GM23338 (cell line): ENCODE results near the gene SLC6A12. TPM values are rescaled to one million over a fixed set of nuclear protein-coding genes. Genes with fewer than 3 reads are reported as not detected.

ENCODE experiments used
- ATAC-seq: fragments of 200-7000 bp; cut with Tn5 transposase; 3 replicates; pipeline ENCODE4 v1.9.1; 2020
- DNase-seq: peaks from one replicate; pipeline ENCODE4 v3.0.0-alpha.2; 2015; ENCODE audit warnings: low spot score
- H2AFZ ChIP-seq: fragments of 200-600 bp; sonication (generic); 2 replicates; pipeline ENCODE4 v1.8.0; 2016; ENCODE audit warnings: antibody characterized with exemption, mild to moderate bottlenecking, moderate library complexity
- H3F3A ChIP-seq: fragments of 200-600 bp; sonication (generic); replicated peaks from 2 replicates; pipeline ENCODE4 v1.8.0; 2017; ENCODE audit warnings: antibody characterized with exemption, mixed run types, low read depth
- H3K27ac ChIP-seq: fragments of 200-600 bp; sonication (generic); 2 replicates; pipeline ENCODE4 v1.6.1; 2016; ENCODE audit warnings: low read depth
- H3K27me3 ChIP-seq: fragments of 200-600 bp; sonication (generic); 2 replicates; pipeline ENCODE4 v1.8.0; 2016; ENCODE audit warnings: mild to moderate bottlenecking, mixed run types, moderate library complexity; ENCODE audit not compliant: insufficient read depth
- H3K36me3 ChIP-seq: fragments of 200-600 bp; sonication (generic); 2 replicates; pipeline ENCODE4 v1.8.0; 2016; ENCODE audit warnings: mild to moderate bottlenecking; ENCODE audit not compliant: insufficient read depth
- H3K4me1 ChIP-seq: fragments of 200-600 bp; sonication (generic); 2 replicates; pipeline ENCODE4 v1.8.0; 2016; ENCODE audit warnings: mild to moderate bottlenecking, moderate library complexity; ENCODE audit not compliant: insufficient read depth
- H3K4me2 ChIP-seq: fragments of 200-600 bp; sonication (generic); 2 replicates; pipeline ENCODE4 v1.7.1; 2017; ENCODE audit warnings: mixed run types
- H3K4me3 ChIP-seq: fragments of 200-600 bp; sonication (generic); 2 replicates; pipeline ENCODE4 v1.6.1; 2016; ENCODE audit warnings: mixed run types
- H3K79me2 ChIP-seq: fragments of 200-600 bp; sonication (generic); replicated peaks from 2 replicates; pipeline ENCODE4 v1.8.0; 2017; ENCODE audit warnings: mild to moderate bottlenecking; ENCODE audit not compliant: insufficient read depth
- H3K9me2 ChIP-seq: fragments of 200-600 bp; sonication (generic); 2 replicates; pipeline ENCODE4 v1.8.0; 2017; ENCODE audit not compliant: insufficient read depth
- H4K20me1 ChIP-seq: fragments of 200-600 bp; sonication (generic); replicated peaks from 2 replicates; pipeline ENCODE4 v1.8.0; 2017; ENCODE audit warnings: mild to moderate bottlenecking; ENCODE audit not compliant: insufficient read depth
- H3K27ac Mint-ChIP-seq: 2 replicates; pipeline ENCODE4 v1.8.0; 2020; ENCODE audit warnings: inconsistent platforms, mild to moderate bottlenecking, moderate library complexity, mixed read lengths
- H3K27me3 Mint-ChIP-seq: 3 replicates; pipeline ENCODE4 v1.8.0; 2022; ENCODE audit warnings: low read depth, mild to moderate bottlenecking, moderate library complexity, mixed read lengths, inconsistent platforms; ENCODE audit not compliant: insufficient read depth, poor library complexity
- H3K36me3 Mint-ChIP-seq: 3 replicates; pipeline ENCODE4 v1.8.0; 2021; ENCODE audit warnings: low read depth, mild to moderate bottlenecking, inconsistent platforms, moderate library complexity, mixed read lengths
- H3K4me1 Mint-ChIP-seq: 3 replicates; pipeline ENCODE4 v1.8.0; 2020; ENCODE audit warnings: mild to moderate bottlenecking, inconsistent platforms, mixed read lengths
- H3K4me3 Mint-ChIP-seq: 3 replicates; pipeline ENCODE4 v1.8.0; 2021; ENCODE audit warnings: moderate library complexity, mild to moderate bottlenecking, inconsistent platforms, mixed read lengths
- H3K9me3 Mint-ChIP-seq: 3 replicates; pipeline ENCODE4 v1.8.0; 2020; ENCODE audit warnings: moderate library complexity, mild to moderate bottlenecking, inconsistent platforms, mixed read lengths
- CREB1 ChIP-seq: fragments of 250-450 bp; sonication (Bioruptor Pico); IDR thresholded peaks from 2 replicates; pipeline ENCODE4 v1.5.0; 2020; ENCODE audit warnings: low read depth, mild to moderate bottlenecking, moderate library complexity
- CTCF ChIP-seq, 2 experiments: fragments of 200-600 bp in 1 of 2; sonication (generic) in 1 of 2; conservative IDR thresholded peaks; 2 replicates each; pipeline versions ENCODE4 v1.5.1 to v1.6.1; 2016 to 2017; ENCODE audit warnings: antibody characterized with exemption in 2 of 2, low read depth in 2 of 2, mild to moderate bottlenecking in 2 of 2, moderate library complexity in 1 of 2
- ETS1 ChIP-seq: IDR thresholded peaks from 2 replicates; pipeline ENCODE4 v1.6.1; 2016; ENCODE audit warnings: antibody characterized with exemption
- EZH2 ChIP-seq: fragments of 200-600 bp; sonication (generic); IDR thresholded peaks from one replicate; pipeline ENCODE4 v1.8.0; 2017; ENCODE audit warnings: antibody characterized with exemption, mild to moderate bottlenecking, low read depth; ENCODE audit not compliant: unreplicated experiment
- EZH2phosphoT487 ChIP-seq: fragments of 200-600 bp; sonication (generic); IDR thresholded peaks from one replicate; pipeline ENCODE4 v1.8.1; 2018; ENCODE audit warnings: antibody characterized with exemption; ENCODE audit not compliant: unreplicated experiment
- JUNB ChIP-seq: IDR thresholded peaks from one replicate; pipeline ENCODE4 v1.6.1; 2016; ENCODE audit warnings: antibody characterized with exemption; ENCODE audit not compliant: unreplicated experiment
- NANOG ChIP-seq: IDR thresholded peaks from 2 replicates; pipeline ENCODE4 v1.6.1; 2016; ENCODE audit warnings: antibody characterized with exemption, borderline replicate concordance
- POLR2AphosphoS5 ChIP-seq: IDR thresholded peaks from 2 replicates; pipeline ENCODE4 v1.6.1; 2016; ENCODE audit warnings: antibody characterized with exemption, low read depth
- REST ChIP-seq: IDR thresholded peaks from one replicate; pipeline ENCODE4 v1.6.1; 2018; ENCODE audit warnings: antibody characterized with exemption; ENCODE audit not compliant: unreplicated experiment
- STAT1 ChIP-seq: IDR thresholded peaks from one replicate; pipeline ENCODE4 v1.6.1; 2016; ENCODE audit warnings: antibody characterized with exemption; ENCODE audit not compliant: unreplicated experiment
- ZNF114 ChIP-seq: fragments of 250-450 bp; sonication (Bioruptor Pico); IDR thresholded peaks from 2 replicates; pipeline ENCODE4 v1.5.0; 2020; ENCODE audit warnings: mild to moderate bottlenecking, moderate library complexity
- ZNF331 ChIP-seq: fragments of 250-450 bp; sonication (Bioruptor Pico); IDR thresholded peaks from 2 replicates; pipeline ENCODE4 v1.5.0; 2020; ENCODE audit warnings: low read depth, mild to moderate bottlenecking, moderate library complexity
- ZNF462 ChIP-seq: fragments of 250-450 bp; sonication (Bioruptor Pico); IDR thresholded peaks from 2 replicates; pipeline ENCODE4 v1.5.0; 2020; ENCODE audit warnings: mild to moderate bottlenecking, moderate library complexity
- polyA plus RNA-seq: library from polyadenylated mRNA; unstranded; fragments of >200 nt; fragmentation: Nextera tagmentation; extraction: Ambion mirVana; gene quantifications from 2 replicates; pipeline ENCODE4 v1.2.1, GENCODE V29; 2016
- total RNA-seq: library from RNA; depleted of rRNA; stranded (reverse); fragments of >200 nt; shearing (Covaris generic); gene quantifications from 2 replicates; pipeline ENCODE4 v1.2.3, GENCODE V29; 2014

SLC6A12 gene
- total and polyA plus RNA-seq, 2 experiments from 2014 or later = 0.56 TPM; not detected in 1

GRCh38 chr12:179131-179884, 34.6 kb downstream of the SLC6A12 start:
- no peak overlapping the region for H3K4me3 Mint-ChIP-seq
- ATAC-seq (peak; percentile 14), DNase-seq (no peak)
- Histone ChIP-seq H4K20me1 (no peaks in the 10 kb centered on the region), H2AFZ (no peak overlapping the region), H3K4me2 (no peak overlapping the region), H3K36me3 (no peaks in the 10 kb centered on the region; the same call in 1 of the 2 replicates), H3K79me2 (no peaks in the 10 kb centered on the region), H3K27ac (no peak overlapping the region), H3K4me3 (no peak overlapping the region), H3K9me2 (no peaks in the 10 kb centered on the region), H3K27me3 (no peaks in the 10 kb centered on the region), H3K4me1 (no peaks in the 10 kb centered on the region; the same call in 1 of the 2 replicates), H3F3A (no peaks in the 10 kb centered on the region)
- no peaks in the 10 kb centered on the region; the same call in 2 of the 3 replicates for H3K36me3 Mint-ChIP-seq
- H3K27ac Mint-ChIP-seq = no peak overlapping the region
- no peaks in the 10 kb centered on the region for H3K9me3 Mint-ChIP-seq
- H3K4me1 Mint-ChIP-seq = peaks cover 32% of the 10 kb centered on the region
- H3K27me3 Mint-ChIP-seq = peaks cover 9% of the 10 kb centered on the region
- TF ChIP-seq ETS1 (no peak), REST (no peak), EZH2 (no peak), NANOG (no peak), CTCF (conservative IDR thresholded peaks at IDR 0.05; ENCODE audit: low read depth in 2 of 2) (no peak), ZNF114 (CRISPR knock-in tag) (no peak), POLR2AphosphoS5 (no peak), CREB1 (no peak), EZH2phosphoT487 (no peak), STAT1 (no peak), JUNB (no peak), ZNF462 (CRISPR knock-in tag) (no peak), ZNF331 (CRISPR knock-in tag) (no peak)
